8988T (cell line): ENCODE measurements around the gene WNT7A.

Experiments used
- DNase-seq: peaks from one replicate; pipeline ENCODE4 v3.0.0; 2011

The WNT7A gene

GRCh38 chr3:13767896-13768295, 112.0 kb downstream of the WNT7A start:
- no peak for DNase-seq

- no peak for DNase-seq
These were observed 112.8 kb downstream of the WNT7A start for GRCh38 chr3:13767030-13767429.
